GM21381 (cell line): ENCODE results near the gene TBX4.
"Not testable (repeated sequence)": the region's sequence is repeated elsewhere in the genome, so short reads cannot be mapped to it uniquely, and the experiment has no call there.

ENCODE experiments used
- ATAC-seq: cut with Tn5 transposase; IDR thresholded peaks from one replicate; pipeline ENCODE4 v1.9.1; 2021; ENCODE audit warnings: mild to moderate bottlenecking, moderate library complexity; ENCODE audit not compliant: unreplicated experiment

The TBX4 gene

GRCh38 chr17:61427567-61427966 lies 24.7 kb upstream of the TBX4 start:
- no peak for ATAC-seq

GRCh38 chr17:61429274-61429673 lies 22.9 kb upstream of the TBX4 start:
- no peak for ATAC-seq

- not testable (repeated sequence) for ATAC-seq
Observed at GRCh38 chr17:61429831-61430230, 22.4 kb upstream of the TBX4 start.

- ATAC-seq: no peak
Observed at GRCh38 chr17:61431594-61432311, 20.5 kb upstream of the TBX4 start.

- no peak for ATAC-seq
Observed at GRCh38 chr17:61436273-61436672, 15.9 kb upstream of the TBX4 start.

- no peak for ATAC-seq
Observed at GRCh38 chr17:61436995-61437704, 15.1 kb upstream of the TBX4 start.

- ATAC-seq: no peak
Observed at GRCh38 chr17:61440697-61441096, 11.5 kb upstream of the TBX4 start.

- ATAC-seq: not testable (repeated sequence)
Observed at GRCh38 chr17:61441507-61441906, 10.7 kb upstream of the TBX4 start.

- no peak for ATAC-seq
Observed at GRCh38 chr17:61442136-61442775, 10.0 kb upstream of the TBX4 start.

GRCh38 chr17:61442878-61443474 lies 9.2 kb upstream of the TBX4 start:
- no peak for ATAC-seq

- ATAC-seq: no peak
Observed at GRCh38 chr17:61443475-61443882, 8.7 kb upstream of the TBX4 start.

GRCh38 chr17:61444075-61444474 lies 8.1 kb upstream of the TBX4 start:
- ATAC-seq: no peak

GRCh38 chr17:61444831-61445230 lies 7.4 kb upstream of the TBX4 start:
- ATAC-seq: no peak

- no peak for ATAC-seq
Observed at GRCh38 chr17:61447358-61447757, 4.9 kb upstream of the TBX4 start.

GRCh38 chr17:61448042-61448441 lies 4.2 kb upstream of the TBX4 start:
- ATAC-seq: no peak

- not testable (repeated sequence) for ATAC-seq
Observed at GRCh38 chr17:61449140-61449539, 3.1 kb upstream of the TBX4 start.

- ATAC-seq: no peak
Observed at GRCh38 chr17:61449707-61450640, 2.2 kb upstream of the TBX4 start.

GRCh38 chr17:61450641-61451537 lies 1.3 kb upstream of the TBX4 start:
- ATAC-seq: no peak

- ATAC-seq: no peak
Observed at GRCh38 chr17:61451538-61452300, 503 bp upstream of the TBX4 start.
